ENCODE data around the gene IGFBP6.
A peak's percentile ranks its signal among the peaks of the same experiment; 100 is the strongest.
"Not testable (repeated sequence)": the region's sequence is repeated elsewhere in the genome, so short reads cannot be mapped to it uniquely, and the experiment has no call there.

IGFBP6 gene

GRCh38 chr12:53096759-53097158 is 708 bp upstream of the IGFBP6 start:
- no peak for DNase-seq (ENCODE audit: low spot score)

- DNase-seq (ENCODE audit: low spot score) = no peak
Measured at GRCh38 chr12:53097207-53097563, 282 bp upstream of the IGFBP6 start.

- DNase-seq (ENCODE audit: low spot score) = no peak
Measured at GRCh38 chr12:53098354-53098981, 1.0 kb downstream of the IGFBP6 start.

- DNase-seq (ENCODE audit: low spot score) = peak; percentile 64
Measured at GRCh38 chr12:53099071-53099882, 1.8 kb downstream of the IGFBP6 start.

- no peak for DNase-seq (ENCODE audit: low spot score)
Measured at GRCh38 chr12:53100466-53101151, 3.1 kb downstream of the IGFBP6 start.

- no peak for DNase-seq (ENCODE audit: low spot score)
Measured at GRCh38 chr12:53101266-53101665, 3.8 kb downstream of the IGFBP6 start.

GRCh38 chr12:53101931-53102781 is 4.7 kb downstream of the IGFBP6 start:
- no peak for DNase-seq (ENCODE audit: low spot score)

- no peak for DNase-seq (ENCODE audit: low spot score)
Measured at GRCh38 chr12:53102883-53103807, 5.7 kb downstream of the IGFBP6 start, which contains the start of gene SOAT2. SOAT2 (plus strand) TSS chr12:53103486; CDS start chr12:53103578, 92 bp downstream.

GRCh38 chr12:53103860-53104305 is 6.4 kb downstream of the IGFBP6 start:
- DNase-seq (ENCODE audit: low spot score) = no peak

GRCh38 chr12:53105256-53105655 is 7.8 kb downstream of the IGFBP6 start:
- no peak for DNase-seq (ENCODE audit: low spot score)

- no peak for DNase-seq (ENCODE audit: low spot score)
Measured at GRCh38 chr12:53105712-53106439, 8.4 kb downstream of the IGFBP6 start.

- DNase-seq (ENCODE audit: low spot score) = no peak
Measured at GRCh38 chr12:53107122-53107521, 9.7 kb downstream of the IGFBP6 start.

- DNase-seq (ENCODE audit: low spot score) = not testable (repeated sequence)
Measured at GRCh38 chr12:53112431-53112830, 15.0 kb downstream of the IGFBP6 start.

GRCh38 chr12:53113136-53113705 is 15.8 kb downstream of the IGFBP6 start:
- no peak for DNase-seq (ENCODE audit: low spot score)

- DNase-seq (ENCODE audit: low spot score) = no peak
Measured at GRCh38 chr12:53113951-53114350, 16.5 kb downstream of the IGFBP6 start.

- DNase-seq (ENCODE audit: low spot score) = no peak
Measured at GRCh38 chr12:53115112-53115890, 17.8 kb downstream of the IGFBP6 start.

- no peak for DNase-seq (ENCODE audit: low spot score)
Measured at GRCh38 chr12:53115891-53116648, 18.6 kb downstream of the IGFBP6 start.

GRCh38 chr12:53118751-53119300 is 21.4 kb downstream of the IGFBP6 start:
- no peak for DNase-seq (ENCODE audit: low spot score)
